GM12892 (cell line): ENCODE measurements around the gene OPCML.

ENCODE experiments used
- POLR2A ChIP-seq: IDR thresholded peaks from 2 replicates; pipeline ENCODE4 v1.6.1; 2011; ENCODE audit warnings: low read depth, low read length, control low read depth
- POLR2AphosphoS5 ChIP-seq: IDR thresholded peaks from 2 replicates; pipeline ENCODE4 v1.6.1; 2011; ENCODE audit warnings: low read depth, low read length, control low read depth

GRCh38 chr11:133551064-133551463, 18.8 kb upstream of the OPCML start:
- no peak for TF ChIP-seq POLR2A
- no peak for TF ChIP-seq POLR2AphosphoS5
